GM12874 (cell line): Measurements from ENCODE around the gene ATP7B.
A peak's percentile ranks its signal among the peaks of the same experiment; 100 is the strongest.

Experiments
- TF ChIP-seq, protein P1 (sequence below): IDR thresholded peaks from 2 replicates; pipeline ENCODE4 v1.5.1; 2011; ENCODE audit warnings: low read depth, mild to moderate bottlenecking, control low read depth, low read length, moderate library complexity; ENCODE audit not compliant: insufficient read depth

The ATP7B gene

DNA sequence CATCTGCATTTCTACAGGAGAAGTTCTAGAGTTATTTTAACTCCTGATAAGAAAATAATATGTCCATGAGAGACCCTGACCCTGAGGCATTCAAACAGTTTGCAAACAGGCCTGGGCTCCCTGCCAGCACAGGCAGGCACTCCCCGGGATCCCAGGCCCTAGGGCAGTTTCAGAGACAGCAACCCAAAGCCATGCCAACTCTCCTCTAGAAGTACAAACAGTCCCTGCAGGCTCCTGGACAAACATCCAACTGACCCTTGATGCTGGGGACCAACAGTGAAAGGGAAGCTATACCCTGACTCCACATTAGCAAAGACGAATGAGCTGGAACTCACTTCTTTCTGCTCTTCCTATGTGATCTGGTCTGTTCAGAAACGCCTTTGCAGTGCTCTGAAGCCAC is 104.7 kb downstream of the ATP7B start:
- TF ChIP-seq, protein P1, sequence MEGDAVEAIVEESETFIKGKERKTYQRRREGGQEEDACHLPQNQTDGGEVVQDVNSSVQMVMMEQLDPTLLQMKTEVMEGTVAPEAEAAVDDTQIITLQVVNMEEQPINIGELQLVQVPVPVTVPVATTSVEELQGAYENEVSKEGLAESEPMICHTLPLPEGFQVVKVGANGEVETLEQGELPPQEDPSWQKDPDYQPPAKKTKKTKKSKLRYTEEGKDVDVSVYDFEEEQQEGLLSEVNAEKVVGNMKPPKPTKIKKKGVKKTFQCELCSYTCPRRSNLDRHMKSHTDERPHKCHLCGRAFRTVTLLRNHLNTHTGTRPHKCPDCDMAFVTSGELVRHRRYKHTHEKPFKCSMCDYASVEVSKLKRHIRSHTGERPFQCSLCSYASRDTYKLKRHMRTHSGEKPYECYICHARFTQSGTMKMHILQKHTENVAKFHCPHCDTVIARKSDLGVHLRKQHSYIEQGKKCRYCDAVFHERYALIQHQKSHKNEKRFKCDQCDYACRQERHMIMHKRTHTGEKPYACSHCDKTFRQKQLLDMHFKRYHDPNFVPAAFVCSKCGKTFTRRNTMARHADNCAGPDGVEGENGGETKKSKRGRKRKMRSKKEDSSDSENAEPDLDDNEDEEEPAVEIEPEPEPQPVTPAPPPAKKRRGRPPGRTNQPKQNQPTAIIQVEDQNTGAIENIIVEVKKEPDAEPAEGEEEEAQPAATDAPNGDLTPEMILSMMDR, result no peak

DNA sequence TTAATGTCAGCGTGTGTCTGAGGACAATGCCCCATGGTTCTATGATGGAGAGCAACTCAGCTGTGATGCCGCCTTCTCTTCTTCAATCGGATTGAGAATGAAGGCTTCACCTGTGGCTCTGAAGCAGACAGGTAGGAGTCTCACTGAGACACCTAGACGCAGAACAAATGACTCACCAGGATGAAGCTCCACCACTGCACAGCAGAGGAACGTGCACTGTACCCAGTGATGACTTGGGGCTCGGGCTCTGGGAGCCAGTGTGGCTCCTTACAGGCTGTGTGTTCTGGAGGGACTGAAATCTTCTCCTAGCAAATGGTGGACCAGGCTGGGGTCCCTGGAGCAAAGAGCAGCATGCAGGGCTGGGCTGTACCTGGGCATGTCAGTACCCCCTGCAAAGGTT is 105.5 kb downstream of the ATP7B start:
- TF ChIP-seq, protein P1, result no peak

DNA sequence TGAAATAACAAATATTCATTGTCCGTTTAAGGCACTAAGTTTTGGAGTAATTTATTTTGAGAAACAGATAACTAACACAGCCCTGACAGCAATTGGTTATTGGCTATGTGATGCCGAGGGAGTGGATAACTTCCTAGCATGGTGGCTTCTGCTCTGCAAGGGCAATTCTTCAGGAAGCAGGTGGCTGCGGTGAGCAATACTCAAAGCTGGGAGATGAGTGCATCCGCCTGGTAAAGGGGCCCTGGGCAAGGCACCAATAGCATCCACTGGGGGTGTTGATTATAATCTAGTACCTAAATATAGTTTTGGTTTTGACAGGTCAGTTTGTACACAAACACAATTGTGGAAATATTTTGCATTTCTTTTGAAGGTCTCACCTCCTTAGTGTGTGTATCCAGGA is 108.5 kb downstream of the ATP7B start:
- TF ChIP-seq, protein P1, result no peak

DNA sequence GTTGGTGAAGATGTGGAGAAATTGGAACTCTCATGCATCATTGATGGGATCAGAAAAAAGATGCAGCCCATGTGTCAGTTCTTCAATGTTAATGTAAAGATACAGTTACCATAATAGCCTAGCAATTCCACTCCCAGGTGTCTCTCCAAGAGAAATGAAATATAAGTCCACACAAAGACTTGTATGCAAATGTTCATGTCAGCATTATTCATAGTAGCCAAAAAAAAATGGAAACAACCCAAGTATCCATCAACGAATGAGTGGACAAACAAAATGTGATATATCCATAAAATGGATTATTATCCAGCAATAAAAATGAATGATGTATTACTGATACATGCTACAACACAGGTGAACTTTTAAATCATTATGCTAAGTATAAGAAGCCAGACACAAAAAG is 110.8 kb downstream of the ATP7B start:
- TF ChIP-seq, protein P1, result no peak

DNA sequence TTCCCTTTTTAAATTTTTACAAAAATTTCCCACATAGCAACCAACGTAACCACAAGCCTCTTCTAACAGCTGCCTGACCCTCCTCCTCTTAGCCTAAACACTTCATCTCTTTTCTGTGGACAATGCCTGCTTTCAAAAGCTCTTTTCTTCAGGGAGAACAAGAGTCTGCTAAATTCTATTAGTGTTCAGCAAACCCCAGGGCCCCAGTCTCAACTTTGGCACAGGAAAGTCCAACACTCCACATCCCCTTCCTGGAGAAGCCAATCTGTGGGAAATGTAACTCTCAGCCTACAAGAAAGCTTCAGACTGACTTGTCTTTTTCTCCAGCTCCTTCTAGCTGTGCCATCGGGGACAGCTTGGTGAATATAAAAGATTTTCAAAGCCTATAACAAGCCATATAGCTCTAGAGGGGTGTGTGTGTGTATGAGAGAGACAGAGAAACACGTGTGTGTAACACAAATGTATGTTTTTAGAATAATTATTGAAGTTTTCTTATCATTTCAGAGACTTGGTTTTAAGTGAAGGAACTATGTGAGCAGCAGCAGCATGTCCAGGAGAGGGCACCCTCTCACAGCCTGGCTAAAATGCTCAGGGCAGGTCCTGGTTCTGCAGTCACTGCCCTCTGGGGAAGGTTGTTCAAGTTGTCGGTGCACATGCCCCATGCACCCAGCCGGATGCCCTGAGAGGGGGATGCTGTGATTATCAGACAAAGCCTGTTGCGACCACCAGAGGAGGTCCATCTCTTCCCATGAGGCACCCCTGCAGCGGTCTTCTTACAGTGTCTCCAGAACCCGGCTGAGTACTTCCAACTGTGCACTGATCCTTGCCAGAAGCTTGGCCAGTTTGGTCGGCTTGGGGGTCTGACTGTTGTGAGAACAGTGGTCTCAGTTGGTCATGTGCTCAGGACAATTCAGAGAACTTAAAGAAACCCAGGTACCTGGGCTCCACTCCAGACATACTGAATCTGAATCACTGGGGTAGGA is 115.1 kb downstream of the ATP7B start:
- TF ChIP-seq, protein P1, result peak; percentile 70

DNA sequence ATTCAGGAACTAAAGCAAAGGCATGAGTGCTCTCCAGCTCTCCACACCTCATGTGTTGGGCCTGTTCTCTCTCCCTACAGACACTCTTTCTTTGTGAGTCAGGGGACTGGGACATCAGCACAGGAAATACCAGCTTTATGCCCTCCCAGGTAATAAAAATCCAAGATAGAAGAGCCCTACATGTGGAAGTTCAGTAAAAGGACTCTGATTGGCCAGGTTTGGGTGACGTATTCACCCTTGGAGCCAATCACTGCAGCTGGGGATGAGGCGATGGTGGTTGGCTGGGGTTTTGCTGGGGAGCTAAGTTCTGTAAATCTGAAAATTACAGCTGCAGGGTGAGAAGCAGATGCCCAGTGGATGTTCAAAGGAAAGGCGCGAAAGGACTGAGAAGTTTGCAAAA is 117.0 kb downstream of the ATP7B start:
- TF ChIP-seq, protein P1, result no peak

DNA sequence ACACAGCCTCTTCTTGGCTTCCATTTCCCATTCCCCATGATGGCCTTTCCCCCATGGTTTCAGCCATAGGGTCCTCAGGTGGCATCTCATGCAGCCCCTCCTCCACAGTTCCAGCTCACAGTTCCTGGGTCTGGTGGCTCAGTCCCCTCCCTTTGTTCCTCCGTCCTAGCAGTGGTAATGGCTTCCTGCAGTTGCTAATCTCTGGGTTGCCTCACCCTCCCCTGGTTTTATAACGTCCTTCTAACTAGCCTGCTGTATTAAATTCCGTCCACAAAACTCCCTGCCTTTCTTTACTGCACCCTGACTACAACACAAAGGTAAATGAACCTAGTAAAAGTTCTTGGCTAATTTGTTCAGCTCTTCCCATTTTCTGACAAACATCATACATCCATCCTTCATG is 118.6 kb downstream of the ATP7B start:
- TF ChIP-seq, protein P1, result no peak
